GM12891 (cell line): ENCODE results near the gene TEAD3.

Experiments used
- PAX5 ChIP-seq: IDR thresholded peaks from 2 replicates; pipeline ENCODE4 v1.6.1; 2011; ENCODE audit warnings: low read length, moderate library complexity, mild to moderate bottlenecking; ENCODE audit not compliant: insufficient read depth, severe bottlenecking
- POLR2A ChIP-seq: IDR thresholded peaks from 2 replicates; pipeline ENCODE4 v1.6.1; 2011; ENCODE audit warnings: low read depth, low read length, control low read depth
- POLR2AphosphoS5 ChIP-seq: IDR thresholded peaks from 2 replicates; pipeline ENCODE4 v1.6.1; 2011; ENCODE audit warnings: low read depth, low read length, control low read depth
- SPI1 ChIP-seq: IDR thresholded peaks from 2 replicates; pipeline ENCODE4 v1.6.1; 2011; ENCODE audit warnings: low read depth, low read length, control low read depth
- TAF1 ChIP-seq: IDR thresholded peaks from 2 replicates; pipeline ENCODE4 v1.6.1; 2011; ENCODE audit warnings: low read depth, low read length, control low read depth

- TF ChIP-seq POLR2A (no peak), POLR2AphosphoS5 (no peak), TAF1 (no peak), PAX5 (no peak), SPI1 (peak; percentile 79)
Measured at GRCh38 chr6:35426074-35426473, 70.8 kb downstream of the TEAD3 start.
